HFF-Myc (cell line): ENCODE data around the gene ZNF726.
"Not testable (repeated sequence)": the region's sequence is repeated elsewhere in the genome, so short reads cannot be mapped to it uniquely, and the experiment has no call there.

Experiments used
- DNase-seq: peaks from one replicate; pipeline ENCODE4 v3.0.0-alpha.2; 2011; ENCODE audit warnings: low read depth; ENCODE audit errors: extremely low read depth
- H3K4me3 ChIP-seq: replicated peaks from 2 replicates; pipeline ENCODE4 v1.5.1; 2011; ENCODE audit warnings: low read depth, mild to moderate bottlenecking, control low read depth, low read length
- TF ChIP-seq, protein P1 (sequence below): IDR thresholded peaks from 2 replicates; pipeline ENCODE4 v1.5.1; 2012; ENCODE audit warnings: mild to moderate bottlenecking, low read depth, low read length, control low read depth; ENCODE audit errors: missing control alignments

ZNF726 gene

DNA sequence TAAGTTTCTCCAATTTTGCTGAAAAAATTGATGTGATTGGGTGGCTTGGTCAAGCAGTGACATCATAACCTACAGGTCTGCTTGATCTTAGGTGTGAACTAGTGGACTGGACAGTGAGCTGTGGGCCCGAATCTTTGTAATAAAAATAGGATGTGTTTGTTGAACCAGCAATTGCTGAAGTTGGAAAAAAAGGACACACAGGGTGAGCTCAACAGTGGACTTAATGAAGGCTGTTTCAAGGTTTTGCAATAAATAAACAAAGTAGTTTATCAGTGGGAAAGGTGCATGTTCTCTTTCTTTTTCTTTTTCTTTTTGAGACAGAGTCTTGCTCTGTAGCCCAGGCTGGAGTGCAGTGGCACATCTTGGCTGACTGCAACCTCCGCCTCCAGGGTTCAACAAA, 30.3 kb upstream of the ZNF726 start:
- TF ChIP-seq, protein P1, sequence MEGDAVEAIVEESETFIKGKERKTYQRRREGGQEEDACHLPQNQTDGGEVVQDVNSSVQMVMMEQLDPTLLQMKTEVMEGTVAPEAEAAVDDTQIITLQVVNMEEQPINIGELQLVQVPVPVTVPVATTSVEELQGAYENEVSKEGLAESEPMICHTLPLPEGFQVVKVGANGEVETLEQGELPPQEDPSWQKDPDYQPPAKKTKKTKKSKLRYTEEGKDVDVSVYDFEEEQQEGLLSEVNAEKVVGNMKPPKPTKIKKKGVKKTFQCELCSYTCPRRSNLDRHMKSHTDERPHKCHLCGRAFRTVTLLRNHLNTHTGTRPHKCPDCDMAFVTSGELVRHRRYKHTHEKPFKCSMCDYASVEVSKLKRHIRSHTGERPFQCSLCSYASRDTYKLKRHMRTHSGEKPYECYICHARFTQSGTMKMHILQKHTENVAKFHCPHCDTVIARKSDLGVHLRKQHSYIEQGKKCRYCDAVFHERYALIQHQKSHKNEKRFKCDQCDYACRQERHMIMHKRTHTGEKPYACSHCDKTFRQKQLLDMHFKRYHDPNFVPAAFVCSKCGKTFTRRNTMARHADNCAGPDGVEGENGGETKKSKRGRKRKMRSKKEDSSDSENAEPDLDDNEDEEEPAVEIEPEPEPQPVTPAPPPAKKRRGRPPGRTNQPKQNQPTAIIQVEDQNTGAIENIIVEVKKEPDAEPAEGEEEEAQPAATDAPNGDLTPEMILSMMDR = no peak
- no peak overlapping the region for H3K4me3 ChIP-seq
- DNase-seq = no peak

DNA sequence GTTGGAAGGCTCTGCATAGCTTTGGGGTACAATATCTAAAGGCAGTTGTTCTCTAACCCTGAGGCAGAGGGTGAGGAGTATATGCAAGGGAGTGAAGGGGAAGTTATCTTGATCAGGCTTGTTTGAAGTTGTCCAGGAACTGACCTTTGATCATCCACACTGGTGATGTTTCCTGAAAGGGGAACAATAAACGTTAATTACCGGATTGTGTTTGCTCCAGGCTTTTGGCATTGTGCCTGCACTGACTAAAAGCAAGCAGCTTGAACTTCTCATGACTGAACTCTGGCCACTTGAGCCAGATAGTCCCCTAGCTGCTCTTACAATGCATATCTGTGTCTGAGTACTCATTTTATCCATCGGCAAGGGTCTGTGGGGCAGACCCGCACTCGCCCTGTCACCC, 27.0 kb upstream of the ZNF726 start:
- TF ChIP-seq, protein P1 = no peak
- DNase-seq = no peak
- H3K4me3 ChIP-seq = no peak overlapping the region

DNA sequence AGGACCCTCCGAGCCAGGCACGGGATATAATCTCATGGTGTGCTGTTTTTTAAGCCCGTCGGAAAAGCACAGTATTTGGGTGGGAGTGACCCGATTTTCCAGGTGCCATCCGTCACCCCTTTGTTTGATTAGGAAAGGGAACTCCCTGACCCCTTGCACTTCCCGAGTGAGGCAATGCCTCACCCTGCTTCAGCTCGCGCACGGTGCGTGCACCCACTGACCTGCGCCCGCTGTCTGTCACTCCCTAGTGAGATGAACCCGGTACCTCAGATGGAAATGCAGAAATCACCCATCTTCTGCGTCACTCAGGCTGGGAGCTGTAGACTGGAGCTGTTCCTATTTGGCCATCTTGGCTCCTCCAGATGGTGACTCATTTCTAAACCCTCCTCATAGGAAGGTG, 18.6 kb upstream of the ZNF726 start:
- not testable (repeated sequence) for H3K4me3 ChIP-seq

DNA sequence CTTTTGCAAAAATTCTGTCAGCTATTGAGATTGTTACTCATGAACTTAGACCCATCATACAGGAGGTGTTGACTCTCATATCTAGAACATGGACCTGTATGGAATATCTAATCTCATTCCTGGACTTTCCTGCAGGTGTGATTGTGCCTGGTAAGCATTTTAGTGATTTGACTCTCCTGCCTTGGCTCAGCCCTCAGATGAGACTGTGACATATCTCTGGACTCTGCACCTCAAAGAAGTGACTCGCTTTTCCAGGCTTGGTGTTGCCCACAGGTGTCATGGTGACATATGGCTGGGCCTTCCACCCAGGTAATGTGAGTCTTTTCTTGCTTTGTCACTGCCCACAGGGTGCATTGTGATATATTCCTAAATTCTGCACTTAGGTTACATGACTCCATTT, 17.8 kb upstream of the ZNF726 start:
- TF ChIP-seq, protein P1 = no peak
- no peak overlapping the region for H3K4me3 ChIP-seq
- no peak for DNase-seq

More for the DNA sequence above, 18.6 kb upstream of the ZNF726 start:
- DNase-seq = not testable (repeated sequence)

DNA sequence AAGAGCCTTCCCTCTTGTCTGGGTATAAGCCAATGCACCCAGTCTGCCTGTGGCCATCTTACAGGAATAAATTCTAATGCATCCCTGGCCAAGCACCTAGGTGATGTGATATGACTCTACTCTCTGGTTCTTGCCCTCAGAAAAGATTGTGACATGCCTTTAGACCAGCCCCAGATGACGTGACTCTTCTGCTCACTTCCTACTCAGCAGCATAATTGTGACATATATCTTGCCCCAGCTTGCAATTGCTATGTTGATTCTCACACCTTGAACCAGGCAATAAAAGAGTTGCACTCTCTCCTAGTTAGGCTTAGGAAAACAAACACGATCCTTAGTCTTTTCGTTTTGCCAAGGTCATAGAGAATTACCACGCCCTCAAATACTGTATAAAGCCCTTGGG, 13.3 kb upstream of the ZNF726 start:
- no peak for DNase-seq
- TF ChIP-seq, protein P1 = no peak
- no peak overlapping the region for H3K4me3 ChIP-seq

DNA sequence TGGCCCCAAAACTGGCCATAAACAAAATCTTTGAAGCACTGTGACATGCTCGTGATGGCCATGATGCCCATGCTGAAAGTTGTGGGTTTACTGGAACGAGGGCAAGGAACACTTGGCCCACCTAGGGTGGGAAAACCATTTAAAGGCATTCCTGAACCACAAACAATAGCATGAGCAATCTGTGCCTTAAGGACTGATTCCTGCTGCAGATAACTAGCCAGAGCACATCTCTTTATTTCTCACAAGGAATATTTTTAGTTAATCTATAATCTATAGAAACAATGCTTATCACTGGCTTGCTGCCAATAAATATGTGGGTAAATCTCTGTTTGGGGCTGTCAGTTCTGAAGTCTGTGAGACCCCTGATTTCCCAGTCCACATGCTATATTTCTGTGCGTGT, 10.3 kb upstream of the ZNF726 start:
- no peak overlapping the region for H3K4me3 ChIP-seq
- no peak for DNase-seq
- TF ChIP-seq, protein P1 = no peak

DNA sequence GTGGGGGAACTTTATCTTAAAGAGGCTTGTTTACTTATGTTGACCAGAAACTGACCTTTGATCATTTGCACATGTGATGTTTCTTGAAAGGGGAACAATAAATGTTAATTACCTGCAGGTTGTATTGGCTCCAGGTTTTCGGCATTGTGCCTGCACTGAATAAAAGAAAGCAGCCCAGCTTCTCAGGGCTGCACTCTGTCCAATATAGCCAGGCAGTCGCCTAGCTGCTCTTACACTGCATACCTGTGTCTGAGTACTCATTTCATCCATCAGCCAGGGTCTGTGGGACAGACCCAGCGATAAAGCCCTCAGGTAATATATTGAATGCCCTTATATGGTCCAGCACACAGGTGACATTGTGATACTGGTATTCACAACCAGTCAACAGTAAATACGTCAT, 8.9 kb upstream of the ZNF726 start:
- DNase-seq = no peak
- no peak overlapping the region for H3K4me3 ChIP-seq
- TF ChIP-seq, protein P1 = no peak
